ENCODE results near the gene PLCG1. TPM values are rescaled to one million over a fixed set of nuclear protein-coding genes. Genes with fewer than 3 reads are reported as not detected.

PLCG1 gene
- total RNA-seq, 2 experiments from 2014 or later = 201 to 337 TPM

GRCh38 chr20:41225091-41225490 is 87.7 kb downstream of the PLCG1 start:
- CTCF ChIA-PET = interaction anchor here (1.3 to 2.3 kb wide), 5 partner anchors 10 to 92 kb away, joined by 3 to 10 read pairs (median 5); no protein-coding TSS in a partner anchor
- peaks cover 8% of the 10 kb centered on the region for H3K4me1 Mint-ChIP-seq
- no peak for ATAC-seq
- no peak for DNase-seq
- no peak overlapping the region for H3K27ac Mint-ChIP-seq
- H3K9me3 Mint-ChIP-seq (ENCODE audit: low read depth) = no peaks in the 10 kb centered on the region
- H3K4me3 Mint-ChIP-seq = no peak overlapping the region
- H3K27me3 Mint-ChIP-seq = no peaks in the 10 kb centered on the region
- H3K36me3 Mint-ChIP-seq = no peaks in the 10 kb centered on the region

GRCh38 chr20:41226426-41226825 is 89.1 kb downstream of the PLCG1 start:
- H3K9me3 Mint-ChIP-seq (ENCODE audit: low read depth) = no peaks in the 10 kb centered on the region
- CTCF ChIA-PET = interaction anchor here (1.3 to 1.9 kb wide), 2 partner anchors 91 to 263 kb away, joined by 4 to 5 read pairs; no protein-coding TSS in a partner anchor

More at GRCh38 chr20:41226426-41226825, 89.1 kb downstream of the PLCG1 start:
- no peak for ATAC-seq
- Mint-ChIP-seq H3K36me3 (no peaks in the 10 kb centered on the region), H3K4me3 (no peak overlapping the region), H3K27me3 (no peaks in the 10 kb centered on the region), H3K27ac (no peak overlapping the region), H3K4me1 (peaks cover 10% of the 10 kb centered on the region)
- DNase-seq = no peak

Small RNA genes lying within 50 kb of the gene (microRNA-seq; reads per million reads assigned to microRNA genes)
- not detected for gene MIR6871

Other genes starting within 250 kb of the PLCG1 start
- 10 to 100 TPM; 73.1 to 89.0 TPM for gene TOP1, start 108.7 kb upstream of the PLCG1 start, total RNA-seq
- 10 to 100 TPM; 11.4 to 13.3 TPM for gene ZHX3, start 180.2 kb downstream of the PLCG1 start, total RNA-seq
- gene LPIN3, start 203.3 kb downstream of the PLCG1 start, total RNA-seq = 1 to 10 TPM in 1 of 2 experiments, under 1 TPM in 1; 0.37 to 1.5 TPM
- gene EMILIN3, start 229.3 kb downstream of the PLCG1 start, total RNA-seq = not detected